ENCODE measurements around the gene HIF3A. TPM values are rescaled to one million over a fixed set of nuclear protein-coding genes. Genes with fewer than 3 reads are reported as not detected.

The HIF3A gene
- total RNA-seq, 3 donors from 2014 or later (not counting 1 experiment from before 2014, with no cell fraction given): not detected

GRCh38 chr19:46369817-46370216 is 73.0 kb downstream of the HIF3A start:
- Histone ChIP-seq H3K27ac (ENCODE audit: low read length) (no peak overlapping the region), H3K9me3 (ENCODE audit: control insufficient read depth, insufficient read depth, low read length) (no peaks in the 10 kb centered on the region), H3K4me1 (ENCODE audit: control insufficient read depth, insufficient read depth, low read length) (peaks cover 48% of the 10 kb centered on the region), H3K36me3 (ENCODE audit: control insufficient read depth, insufficient read depth, low read length) (peaks cover 30% of the 10 kb centered on the region), H3K27me3 (ENCODE audit: control insufficient read depth, insufficient read depth, low read length) (no peaks in the 10 kb centered on the region), H3K4me3 (ENCODE audit: low read length) (no peak overlapping the region)
- Mint-ChIP-seq H3K4me3 (no peak overlapping the region), H3K27ac (no peak overlapping the region), H3K36me3 (no peaks in the 10 kb centered on the region), H3K27me3 (ENCODE audit: low read depth in 2 of 2) (no peaks in the 10 kb centered on the region), H3K9me3 (no peaks in the 10 kb centered on the region), H3K4me1 (peaks cover 48 to 72% of the 10 kb centered on the region in 2 donors)
- 98% methylated on average over 7 of the region's 7 CpGs for WGBS (ENCODE audit: insufficient coverage)
- DNase-seq (no peak), ATAC-seq (no peak)
- no peak for TF ChIP-seq CTCF (IDR thresholded peaks at IDR 0.05)
- intact Hi-C loops (cut with micrococcal nuclease): no loop called here

DNA sequence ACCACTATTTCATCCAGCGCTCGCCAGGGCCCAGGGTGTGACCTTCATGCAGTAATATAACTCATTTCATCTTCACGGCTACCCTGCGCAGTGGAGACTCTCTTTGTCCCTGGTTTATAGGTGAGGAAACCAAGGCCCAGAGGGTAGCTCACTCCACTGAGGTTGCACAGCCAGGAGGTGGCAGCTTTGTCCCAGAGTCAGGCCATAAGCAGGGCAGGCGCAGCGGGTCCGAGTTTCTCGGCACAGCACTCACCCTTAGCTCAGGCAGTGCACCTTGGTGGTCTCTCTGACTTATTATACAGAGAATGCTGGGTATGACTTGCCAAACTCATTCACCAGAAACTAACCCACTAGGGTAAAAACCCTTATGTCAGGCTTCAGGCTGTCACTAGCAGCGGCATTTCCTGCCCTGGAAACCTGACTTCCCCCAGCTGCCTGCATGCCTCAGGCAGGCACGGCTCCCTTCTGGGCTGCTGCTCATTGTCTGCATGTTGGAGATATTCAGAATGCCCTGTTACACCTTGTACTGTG is 74.6 kb downstream of the HIF3A start:
- H3K27ac Mint-ChIP-seq: peak overlapping the region; percentile 84 to 93
- intact Hi-C loops (cut with micrococcal nuclease): no loop called here
- H3K4me1 Mint-ChIP-seq: peaks cover 39 to 60% of the 10 kb centered on the region in 2 donors
- H3K36me3 Mint-ChIP-seq: no peaks in the 10 kb centered on the region
- TF ChIP-seq CTCF (IDR thresholded peaks at IDR 0.05): no peak
- H3K4me1 ChIP-seq (ENCODE audit: control insufficient read depth, insufficient read depth, low read length): peaks cover 32% of the 10 kb centered on the region
- H3K4me3 Mint-ChIP-seq: peak overlapping the region; percentile 75
- H3K9me3 Mint-ChIP-seq: no peaks in the 10 kb centered on the region
- H3K27me3 ChIP-seq (ENCODE audit: control insufficient read depth, insufficient read depth, low read length): no peaks in the 10 kb centered on the region
- H3K27me3 Mint-ChIP-seq (ENCODE audit: low read depth in 2 of 2): no peaks in the 10 kb centered on the region
- DNase-seq (no peak), ATAC-seq (peak in 2 of 3 donors; percentile 68 to 85)
- peaks cover 30% of the 10 kb centered on the region for H3K36me3 ChIP-seq (ENCODE audit: control insufficient read depth, insufficient read depth, low read length)
- 40% methylated on average over 10 of the region's 10 CpGs for WGBS (ENCODE audit: insufficient coverage)
- no peaks in the 10 kb centered on the region for H3K9me3 ChIP-seq (ENCODE audit: control insufficient read depth, insufficient read depth, low read length)
- no peak overlapping the region for H3K4me3 ChIP-seq (ENCODE audit: low read length)
- H3K27ac ChIP-seq (ENCODE audit: low read length): peak overlapping the region; percentile 31

DNA sequence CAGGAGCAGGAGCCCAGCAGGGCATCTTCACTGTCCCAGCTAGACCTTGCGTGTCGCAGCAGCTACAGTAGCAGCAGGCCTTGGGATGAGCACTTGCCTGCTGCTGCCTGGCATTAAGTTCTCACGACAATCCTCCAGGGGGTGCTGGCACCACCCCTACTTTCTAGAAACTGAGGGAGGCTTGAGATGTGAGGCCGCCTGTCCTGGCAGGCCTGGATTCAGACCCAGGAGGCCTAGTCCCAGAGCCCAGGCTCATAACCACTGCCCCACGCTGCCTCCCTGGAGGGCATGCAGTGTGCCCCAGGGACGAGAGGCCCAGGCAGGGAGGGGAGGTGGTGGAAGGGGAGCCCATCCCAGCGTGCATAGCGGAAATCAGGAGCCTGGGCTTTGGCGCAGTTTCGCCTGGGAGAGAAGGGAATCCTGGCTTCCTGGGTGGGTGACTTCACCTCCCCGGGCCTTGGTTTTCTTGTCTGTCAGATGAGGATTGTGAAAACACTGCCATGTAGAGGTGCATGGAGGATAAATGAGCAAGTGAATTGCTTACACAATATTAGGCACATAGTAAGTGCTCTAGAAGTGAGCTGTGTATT is 76.2 kb downstream of the HIF3A start:
- ATAC-seq (no peak), DNase-seq (no peak)
- H3K27me3 ChIP-seq (ENCODE audit: control insufficient read depth, insufficient read depth, low read length): no peaks in the 10 kb centered on the region
- no peaks in the 10 kb centered on the region for H3K9me3 ChIP-seq (ENCODE audit: control insufficient read depth, insufficient read depth, low read length)
- H3K4me1 Mint-ChIP-seq: peaks cover 33 to 53% of the 10 kb centered on the region in 2 donors
- H3K4me1 ChIP-seq (ENCODE audit: control insufficient read depth, insufficient read depth, low read length): peaks cover 26% of the 10 kb centered on the region
- H3K27ac ChIP-seq (ENCODE audit: low read length): no peak overlapping the region
- WGBS (ENCODE audit: insufficient coverage): 96% methylated on average over 11 of the region's 11 CpGs
- peaks cover 35% of the 10 kb centered on the region for H3K36me3 ChIP-seq (ENCODE audit: control insufficient read depth, insufficient read depth, low read length)
- H3K27me3 Mint-ChIP-seq (ENCODE audit: low read depth in 2 of 2): no peaks in the 10 kb centered on the region
- H3K9me3 Mint-ChIP-seq: no peaks in the 10 kb centered on the region
- peaks cover 6% of the 10 kb centered on the region for H3K36me3 Mint-ChIP-seq
- intact Hi-C loops (cut with micrococcal nuclease): no loop called here
- TF ChIP-seq CTCF (IDR thresholded peaks at IDR 0.05): no peak
- no peak overlapping the region for H3K4me3 ChIP-seq (ENCODE audit: low read length)
- no peak overlapping the region for H3K4me3 Mint-ChIP-seq
- no peak overlapping the region for H3K27ac Mint-ChIP-seq

Data from natural killer cell (primary cell).